NCI-H510A treated with DMSO at 0.1 percent for 48 hours (cell line): ENCODE data around the gene ACOXL.

ENCODE experiments used
- DNase-seq: peaks from one replicate; lab custom pipeline; 2025; lab: John Stamatoyannopoulos, UW

The ACOXL gene

GRCh38 chr2:111164078-111164477 is 431.7 kb downstream of the ACOXL start:
- DNase-seq: no peak

- no peak for DNase-seq
Observed at GRCh38 chr2:111165084-111165483, 432.7 kb downstream of the ACOXL start.

GRCh38 chr2:111166115-111166514 is 433.7 kb downstream of the ACOXL start:
- DNase-seq: no peak

GRCh38 chr2:111167076-111167862 is 434.9 kb downstream of the ACOXL start:
- DNase-seq: peak; percentile 12

GRCh38 chr2:111167863-111168162 is 435.4 kb downstream of the ACOXL start:
- no peak for DNase-seq
